ENCODE data around the gene HEXD.

DNA sequence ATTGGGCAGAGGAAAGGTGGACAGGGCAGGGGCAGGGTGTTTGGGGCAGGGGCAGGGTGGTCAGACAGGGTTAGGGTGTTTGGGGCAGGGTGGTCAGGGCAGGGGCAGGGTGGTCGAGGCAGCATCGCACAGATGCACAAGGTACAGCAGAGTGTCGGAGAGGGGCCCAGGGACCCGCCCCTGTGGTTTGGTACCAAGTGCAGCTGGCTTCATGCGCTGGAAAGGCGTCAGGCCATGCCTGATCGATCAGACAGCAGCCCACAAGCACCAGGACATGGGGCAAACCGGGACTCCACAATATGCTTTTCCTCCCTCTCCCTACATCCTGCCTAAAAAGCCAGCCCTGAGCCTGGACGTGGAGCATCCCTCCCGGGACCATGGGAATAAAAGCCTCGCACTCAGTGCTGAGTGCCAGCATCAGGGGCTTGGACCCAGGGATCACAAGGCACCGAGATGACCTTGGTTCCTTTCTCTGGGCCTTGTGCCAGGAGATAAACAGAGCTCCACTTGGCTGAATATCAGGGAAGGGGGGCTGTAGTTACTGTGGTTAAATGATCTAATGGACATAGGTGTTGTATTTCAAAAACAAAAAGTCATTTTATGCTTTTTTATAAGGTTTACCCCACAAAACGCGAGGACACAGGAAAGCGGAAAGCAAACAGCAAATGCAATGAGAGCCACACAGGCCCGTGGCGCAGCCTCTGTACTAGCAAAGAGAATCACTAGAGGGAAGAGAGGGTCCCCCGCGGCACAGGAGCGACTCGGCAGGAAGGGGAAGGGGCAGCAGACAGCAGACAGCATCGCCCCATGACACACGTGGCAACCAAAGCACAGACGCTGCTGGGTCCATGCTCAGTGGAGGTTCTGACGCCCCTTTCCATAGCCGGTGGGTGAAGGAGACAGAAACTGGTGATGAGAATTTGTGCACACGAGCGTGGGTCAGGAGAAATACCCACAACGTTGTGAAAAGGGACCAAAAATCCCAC is 5.3 kb upstream of the HEXD start:
- TF ChIP-seq SP2 (IDR thresholded peaks at IDR 0.05; ENCODE audit: low read length) (no peak), JUND (IDR thresholded peaks at IDR 0.05; ENCODE audit: low read length) (no peak), TCF12 (IDR thresholded peaks at IDR 0.05; ENCODE audit: low read depth, low read length) (no peak), RAD21 (IDR thresholded peaks at IDR 0.05 in 1 of 2, conservative IDR thresholded peaks at IDR 0.05 in 1 of 2; ENCODE audit: low read depth in 2 of 2, low read length in 2 of 2) (no peak), CHD2 (IDR thresholded peaks at IDR 0.05; ENCODE audit: low read length) (no peak)
- TF ChIP-seq, protein P1, sequence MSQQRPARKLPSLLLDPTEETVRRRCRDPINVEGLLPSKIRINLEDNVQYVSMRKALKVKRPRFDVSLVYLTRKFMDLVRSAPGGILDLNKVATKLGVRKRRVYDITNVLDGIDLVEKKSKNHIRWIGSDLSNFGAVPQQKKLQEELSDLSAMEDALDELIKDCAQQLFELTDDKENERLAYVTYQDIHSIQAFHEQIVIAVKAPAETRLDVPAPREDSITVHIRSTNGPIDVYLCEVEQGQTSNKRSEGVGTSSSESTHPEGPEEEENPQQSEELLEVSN (IDR thresholded peaks at IDR 0.05) = no peak
